HG02840 (cell line): ENCODE measurements around the gene FSCN2.

Source experiments
- ATAC-seq: cut with Tn5 transposase; IDR thresholded peaks from one replicate; pipeline ENCODE4 v1.9.1; 2021; ENCODE audit warnings: mild to moderate bottlenecking, moderate library complexity, moderate number of reproducible peaks; ENCODE audit not compliant: unreplicated experiment, low FRiP score

The FSCN2 gene

DNA sequence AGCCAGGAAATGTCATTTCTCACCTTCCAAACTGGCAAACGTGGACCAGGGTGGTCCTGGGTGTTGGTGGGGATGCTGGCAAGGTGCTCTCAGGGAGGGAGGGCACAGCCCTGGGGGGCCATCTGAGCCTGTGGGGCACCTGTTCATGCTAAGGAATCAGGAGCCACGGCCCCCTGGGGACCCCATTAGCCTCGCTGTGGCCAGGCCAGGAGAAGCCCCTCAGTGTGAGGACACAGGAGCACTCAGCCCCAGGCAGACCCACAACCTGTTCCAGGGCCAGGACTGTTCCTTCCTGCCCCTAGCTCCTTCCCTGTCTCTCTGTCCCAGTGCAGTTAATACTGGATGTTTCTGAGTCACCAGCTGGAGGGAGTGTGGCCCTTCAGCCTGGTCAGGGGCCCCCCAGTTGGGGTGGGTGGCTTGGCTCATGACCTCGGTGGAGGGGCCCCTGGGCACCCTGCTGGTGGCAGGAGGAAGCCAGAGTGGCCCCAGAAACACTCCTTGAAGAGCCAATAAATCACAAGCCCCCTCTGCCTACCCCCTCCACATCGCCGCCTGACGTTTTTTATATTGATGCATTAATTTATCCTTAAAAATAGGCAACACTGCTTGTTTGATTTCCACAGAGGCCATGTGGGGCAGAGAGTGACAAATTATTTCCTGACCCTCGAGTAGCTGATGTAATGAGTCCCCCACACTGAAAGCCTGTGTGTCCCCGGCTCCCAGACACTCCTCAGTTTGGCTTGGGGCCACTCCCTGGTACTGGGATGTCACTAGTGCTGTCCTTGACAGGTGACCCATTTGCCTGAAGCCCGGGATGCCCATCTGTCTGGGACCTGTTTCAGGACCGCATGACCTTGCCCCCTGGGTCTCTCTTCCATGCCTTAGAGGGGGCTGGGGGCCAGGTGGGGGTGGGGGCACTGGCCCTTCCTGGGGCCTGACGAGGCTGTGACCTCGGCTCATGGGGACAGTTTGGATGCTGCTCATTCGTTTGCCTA lies 37.9 kb upstream of the FSCN2 start:
- ATAC-seq: no peak

DNA sequence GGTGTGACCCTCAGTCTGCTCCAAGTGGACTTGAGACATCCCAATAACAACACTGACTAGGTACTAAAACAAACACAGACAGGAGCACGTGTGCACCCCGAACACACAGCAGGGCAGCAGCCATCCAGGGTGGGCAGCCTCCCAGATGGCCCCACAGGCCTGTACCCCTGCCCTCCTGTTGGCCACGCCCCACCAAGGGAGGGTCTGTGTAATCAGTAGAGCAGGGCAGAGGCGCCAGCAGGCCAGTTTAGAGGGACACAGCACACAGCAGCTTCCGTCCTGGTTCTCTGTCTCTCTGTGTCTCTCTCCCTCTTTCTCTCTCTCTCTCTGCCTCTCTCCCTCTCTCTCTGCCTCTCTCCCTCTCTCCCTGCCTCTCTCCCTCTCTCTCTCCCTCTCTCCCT lies 37.0 kb upstream of the FSCN2 start:
- no peak for ATAC-seq

DNA sequence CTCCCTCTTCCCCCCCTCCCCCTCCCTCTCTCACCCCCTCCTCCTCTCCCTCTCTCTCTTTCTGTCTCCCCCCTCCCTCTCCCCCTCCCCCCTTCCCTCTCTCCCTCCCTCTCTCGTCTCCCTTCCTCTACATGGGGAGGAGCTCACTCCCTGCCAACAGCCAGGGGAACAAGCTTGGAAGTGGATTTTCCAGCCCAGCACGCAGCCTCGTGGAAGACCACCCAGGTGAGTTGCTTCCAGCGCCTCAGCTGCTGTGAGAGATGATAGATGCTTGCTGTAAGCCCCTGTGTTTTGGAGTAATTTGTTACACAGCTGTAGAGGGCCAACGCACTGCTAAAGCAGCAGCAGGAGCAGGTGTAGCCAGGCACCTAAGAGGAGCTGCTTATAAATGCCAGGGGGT lies 36.4 kb upstream of the FSCN2 start:
- ATAC-seq: no peak

DNA sequence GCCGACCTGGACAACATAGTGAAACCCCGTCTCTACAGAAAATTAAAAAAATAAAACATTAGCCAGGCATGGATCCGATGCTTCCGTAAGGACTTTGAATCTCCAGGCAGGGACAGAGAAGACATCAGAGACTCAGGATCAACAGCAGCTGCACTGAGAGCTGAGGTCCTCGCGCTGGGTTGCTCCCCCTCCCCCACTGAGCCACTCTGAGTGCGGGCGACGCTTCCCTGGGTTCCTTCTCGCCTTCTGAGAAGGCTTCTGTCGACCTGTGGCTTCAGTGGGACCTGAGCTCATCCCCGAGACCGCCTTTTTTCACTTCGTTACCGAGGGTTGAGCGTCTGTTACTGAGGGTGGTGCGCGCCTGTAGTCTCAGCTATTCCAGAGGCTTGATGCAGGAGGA lies 36.0 kb upstream of the FSCN2 start:
- ATAC-seq: no peak

DNA sequence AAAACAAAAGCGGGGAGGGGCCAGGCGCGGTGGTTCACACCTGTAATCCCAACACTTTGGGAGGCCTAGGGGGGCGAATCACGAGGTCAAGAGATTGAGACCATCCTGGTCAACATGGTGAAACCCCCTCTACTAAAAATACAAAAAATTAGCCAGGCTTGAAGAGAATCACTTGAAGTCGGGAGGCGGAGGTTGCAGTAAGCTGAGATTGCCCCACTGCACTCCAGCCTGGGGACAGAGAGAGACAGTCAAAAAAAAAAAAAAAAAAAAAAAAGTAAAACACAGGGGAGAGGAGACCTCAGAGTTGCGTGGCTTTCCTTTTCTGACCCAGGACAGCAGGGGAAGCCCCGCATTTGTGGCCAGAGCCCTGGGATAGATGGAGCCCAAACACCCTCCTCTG lies 35.5 kb upstream of the FSCN2 start:
- no peak for ATAC-seq

DNA sequence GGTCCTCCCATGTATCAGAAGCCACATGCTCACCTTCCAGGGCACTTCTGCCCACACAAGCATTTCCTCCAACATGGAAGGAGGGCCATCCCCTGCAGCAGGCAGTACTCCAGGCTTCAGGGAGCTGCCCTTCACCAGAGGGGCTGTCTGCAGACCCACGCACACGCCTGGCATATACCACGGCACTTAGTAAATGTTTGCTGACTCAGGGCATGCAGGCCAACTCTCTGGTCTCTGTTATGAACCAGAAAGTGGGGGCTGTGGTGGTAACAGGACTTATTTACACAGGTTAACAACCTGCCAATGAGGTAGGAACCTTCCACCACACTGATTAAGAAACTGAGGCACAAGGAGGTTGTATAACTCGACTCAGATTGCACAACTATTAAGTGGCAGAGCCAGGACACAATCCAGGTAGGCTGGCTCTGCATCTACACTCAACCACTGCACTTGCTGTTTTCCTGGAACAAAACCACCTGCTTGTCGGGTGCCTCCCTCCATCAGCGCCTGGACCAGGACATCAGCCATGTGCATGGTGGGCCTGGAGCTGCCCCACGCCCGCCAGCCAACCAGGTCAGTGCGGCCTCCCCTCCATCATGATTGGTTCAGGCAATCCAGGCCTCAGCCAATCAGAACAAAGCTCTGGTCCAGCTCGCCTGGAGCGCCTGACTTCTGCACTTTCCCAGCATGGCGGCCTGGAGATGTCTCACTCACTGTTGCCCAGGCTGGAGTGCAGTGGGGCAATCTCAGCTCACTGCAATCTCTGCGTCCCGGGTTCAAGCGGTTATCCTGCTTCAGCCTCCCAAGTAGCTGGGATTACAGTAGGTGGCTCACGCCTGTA lies 34.8 kb upstream of the FSCN2 start:
- no peak for ATAC-seq

DNA sequence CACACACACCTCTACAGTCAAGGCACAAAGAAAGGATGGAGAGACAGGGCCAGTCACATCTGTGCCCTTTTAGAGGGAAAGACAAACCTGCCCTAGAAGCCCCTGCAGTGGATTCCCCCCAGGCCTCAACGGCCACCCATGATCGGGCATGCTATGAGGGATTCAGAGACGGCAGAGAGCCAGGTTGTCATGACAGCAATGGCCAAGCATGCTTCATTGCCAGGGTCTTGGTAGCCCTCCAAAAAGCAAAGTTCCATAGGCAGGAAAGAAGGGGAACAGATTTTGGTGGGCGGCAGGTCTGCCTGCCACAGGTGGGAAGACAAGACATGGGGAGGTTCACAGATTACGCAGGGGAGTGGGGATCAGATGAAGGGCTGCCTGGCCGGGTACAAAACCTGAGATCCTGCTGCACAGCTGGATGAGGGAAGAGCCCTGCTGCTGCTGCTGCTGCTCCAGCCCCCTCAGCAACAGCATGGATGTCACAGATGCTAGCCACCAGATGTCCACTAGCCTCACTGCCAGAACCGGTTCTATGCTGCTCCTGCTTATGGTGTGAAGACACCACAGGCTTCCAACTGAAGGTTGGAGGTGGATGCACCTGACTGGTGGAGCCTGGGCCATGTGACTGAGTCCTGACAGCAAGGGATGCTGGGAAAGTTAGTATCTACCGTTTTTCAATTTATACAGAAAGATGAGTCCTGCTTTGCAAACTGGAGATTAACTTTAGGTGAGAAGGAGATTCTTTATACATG lies 33.4 kb upstream of the FSCN2 start:
- no peak for ATAC-seq

DNA sequence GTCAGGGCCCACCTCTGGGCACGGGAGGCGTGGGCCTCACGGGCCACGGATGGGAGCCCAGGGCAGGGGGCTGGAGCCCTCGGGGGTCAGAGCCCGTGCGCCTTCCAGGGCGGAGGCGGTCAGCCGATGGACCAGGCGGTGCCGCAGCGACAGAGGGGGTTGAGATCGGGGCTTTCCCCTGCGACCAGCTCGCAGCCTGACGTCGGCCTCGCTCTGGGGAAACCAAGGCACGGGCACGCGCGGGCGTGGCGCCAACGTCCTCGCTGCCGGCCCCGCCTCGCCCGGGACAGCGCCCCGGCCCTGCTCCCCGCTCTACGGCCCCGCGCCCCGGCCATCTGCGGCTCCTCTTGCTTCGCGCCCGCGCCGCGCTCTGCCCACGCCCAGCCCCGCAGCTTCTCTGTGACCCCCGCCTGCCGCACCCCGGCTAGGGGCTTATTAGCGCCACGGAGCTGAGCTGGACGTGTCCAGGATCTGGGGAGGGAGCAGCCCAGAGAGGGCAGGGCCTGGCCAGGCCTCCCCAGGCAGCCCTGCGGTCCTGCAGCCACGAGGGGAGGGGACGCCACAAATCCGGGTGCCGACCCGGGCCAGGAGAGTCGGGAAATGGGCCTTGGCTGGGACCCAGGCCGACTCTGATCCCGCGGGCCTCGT lies 29.1 kb upstream of the FSCN2 start:
- no peak for ATAC-seq

DNA sequence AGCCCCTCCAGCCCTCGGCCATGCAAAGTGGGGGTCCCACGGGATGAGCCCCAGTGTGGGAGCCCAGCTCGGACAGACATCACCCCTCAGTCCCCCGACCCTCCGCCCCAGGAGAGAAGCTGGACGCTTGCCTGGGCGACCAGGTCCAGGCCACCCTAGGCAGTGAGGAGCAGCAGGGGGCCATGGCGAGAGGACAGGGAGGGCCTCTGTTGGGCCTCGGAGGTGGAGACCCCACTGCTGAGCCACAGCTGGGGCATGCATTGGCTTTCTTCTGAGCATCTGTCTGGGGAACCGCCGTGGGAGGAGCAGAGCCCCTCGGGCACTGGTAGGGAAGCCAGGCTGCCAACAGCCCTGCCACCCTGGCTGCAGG lies 28.6 kb upstream of the FSCN2 start:
- ATAC-seq: no peak

DNA sequence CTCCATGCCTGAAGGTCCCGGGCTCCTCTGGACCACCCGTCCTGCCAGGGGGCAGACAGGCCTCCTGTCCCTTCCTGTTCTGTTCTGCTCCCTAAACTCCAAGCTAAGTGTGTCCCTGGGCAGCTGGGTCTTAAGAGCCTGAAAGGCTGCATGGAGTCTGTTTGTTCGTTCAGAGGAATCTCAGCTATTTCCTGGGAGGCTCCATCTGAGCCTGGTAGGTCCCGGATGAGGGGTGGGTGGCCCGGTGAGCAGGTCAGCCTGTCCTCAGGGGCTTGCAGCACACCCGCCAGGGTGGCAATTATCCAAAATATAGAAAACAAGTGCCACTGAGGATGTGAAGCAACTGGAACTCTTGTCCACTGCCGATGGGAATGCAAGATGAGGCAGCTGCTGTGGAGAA lies 28.1 kb upstream of the FSCN2 start:
- no peak for ATAC-seq

DNA sequence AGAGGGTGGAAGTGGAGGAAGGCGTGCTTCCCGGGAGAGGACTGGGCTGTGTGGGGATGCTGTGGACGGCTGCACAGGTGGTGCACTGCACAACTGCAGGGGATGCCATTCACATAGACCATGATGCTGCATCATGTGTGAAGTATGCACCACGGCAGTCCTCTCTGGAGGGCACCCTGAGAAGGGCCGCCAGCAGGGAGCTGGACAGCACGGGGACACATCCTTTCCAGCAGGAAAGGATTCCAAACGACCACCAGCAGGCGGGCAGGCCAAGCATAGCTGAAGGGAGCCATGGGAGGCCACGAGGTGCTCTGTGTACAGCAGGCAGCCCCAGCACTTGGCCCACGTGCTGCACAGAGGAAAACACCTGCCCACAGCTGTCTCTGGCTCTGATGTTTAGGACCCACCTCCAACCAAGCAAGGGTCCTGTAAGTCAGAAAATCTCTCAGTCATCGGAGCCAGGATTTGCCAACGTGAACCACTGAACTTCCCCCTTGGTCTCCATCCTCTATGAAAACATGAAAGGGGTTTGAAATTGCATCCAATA lies 25.6 kb upstream of the FSCN2 start:
- ATAC-seq: no peak

DNA sequence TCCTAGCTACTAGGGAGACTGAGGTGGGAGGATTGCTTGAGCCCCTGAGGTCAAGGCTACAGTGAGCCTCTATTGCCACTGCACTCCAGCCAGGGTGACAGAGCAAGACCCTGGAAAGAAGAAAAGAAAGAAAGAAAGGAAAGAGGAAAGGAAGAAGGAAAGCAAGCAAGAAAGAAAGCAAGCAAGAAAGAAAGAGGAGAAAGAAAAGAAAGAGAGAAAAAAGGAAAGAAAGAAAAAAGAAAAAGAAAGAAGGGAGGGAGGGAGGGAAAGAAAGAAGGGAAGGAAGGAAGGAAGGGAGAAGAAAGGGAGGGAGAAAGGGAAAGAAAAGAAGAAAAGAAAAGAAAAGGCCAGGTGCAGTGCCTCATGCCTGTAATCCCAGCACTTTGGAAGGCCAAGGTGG lies 24.6 kb upstream of the FSCN2 start:
- no peak for ATAC-seq

DNA sequence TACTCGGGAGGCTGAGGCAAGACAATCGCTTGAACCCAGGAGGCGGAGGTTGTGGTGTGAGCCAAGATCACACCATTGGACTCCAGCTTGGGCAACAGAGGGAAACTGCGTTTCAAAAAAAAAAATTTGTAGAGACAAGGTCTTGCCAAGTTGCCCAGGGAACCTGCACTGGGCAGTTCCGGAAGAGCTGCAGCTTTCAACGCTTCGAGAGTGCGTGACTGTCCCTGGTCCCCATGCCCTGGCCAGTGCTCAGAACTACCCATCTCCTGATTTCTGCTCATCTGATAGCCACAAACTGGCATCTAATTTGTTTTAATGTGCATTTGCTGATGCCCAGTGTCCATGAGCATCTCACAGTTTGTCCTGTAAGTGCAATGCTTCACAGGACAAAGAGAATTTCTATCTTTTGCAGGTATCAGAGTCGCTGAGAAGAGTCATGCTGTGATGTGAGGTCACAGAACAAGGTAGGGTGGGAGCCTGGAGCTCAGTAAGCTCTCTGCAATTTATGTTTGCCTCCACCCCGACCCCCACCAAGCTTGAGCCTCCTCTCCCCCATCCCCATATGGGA lies 19.5 kb upstream of the FSCN2 start:
- ATAC-seq: no peak

DNA sequence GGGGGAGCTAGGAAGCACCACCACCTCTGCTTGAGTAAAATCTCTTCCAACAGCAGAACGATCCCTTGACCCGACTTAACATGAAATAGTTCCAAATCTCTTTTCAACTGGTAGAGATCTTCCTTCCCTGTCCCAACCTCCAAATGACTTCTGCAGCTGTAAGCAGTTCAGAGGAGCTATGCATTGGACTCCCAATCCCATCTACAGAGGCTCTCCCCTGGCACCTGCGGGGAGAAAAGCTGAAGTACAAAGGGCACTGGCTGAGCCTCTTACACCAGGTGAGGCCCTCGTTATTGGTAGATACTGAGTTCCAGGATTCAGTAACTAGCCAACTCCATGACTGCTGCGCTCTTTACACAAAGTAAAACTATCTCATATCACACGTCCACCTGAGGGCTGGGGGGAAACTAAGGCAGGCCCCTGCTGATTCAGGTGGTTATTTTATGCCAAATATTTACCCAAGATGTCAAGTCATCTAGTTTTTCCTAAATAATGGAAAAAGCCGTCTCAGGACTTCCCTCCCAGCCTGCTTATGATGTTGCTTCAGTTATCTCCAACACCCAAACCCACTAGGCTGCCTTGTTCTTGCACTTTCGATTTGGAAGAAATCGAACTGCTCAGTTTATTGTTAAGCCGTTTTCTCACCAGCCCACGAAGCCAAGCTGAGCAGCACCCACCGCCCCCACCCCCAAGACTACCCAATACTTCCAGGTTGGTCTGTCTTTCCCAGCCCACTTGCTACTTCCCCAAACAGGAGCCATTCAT lies 18.8 kb upstream of the FSCN2 start:
- no peak for ATAC-seq

DNA sequence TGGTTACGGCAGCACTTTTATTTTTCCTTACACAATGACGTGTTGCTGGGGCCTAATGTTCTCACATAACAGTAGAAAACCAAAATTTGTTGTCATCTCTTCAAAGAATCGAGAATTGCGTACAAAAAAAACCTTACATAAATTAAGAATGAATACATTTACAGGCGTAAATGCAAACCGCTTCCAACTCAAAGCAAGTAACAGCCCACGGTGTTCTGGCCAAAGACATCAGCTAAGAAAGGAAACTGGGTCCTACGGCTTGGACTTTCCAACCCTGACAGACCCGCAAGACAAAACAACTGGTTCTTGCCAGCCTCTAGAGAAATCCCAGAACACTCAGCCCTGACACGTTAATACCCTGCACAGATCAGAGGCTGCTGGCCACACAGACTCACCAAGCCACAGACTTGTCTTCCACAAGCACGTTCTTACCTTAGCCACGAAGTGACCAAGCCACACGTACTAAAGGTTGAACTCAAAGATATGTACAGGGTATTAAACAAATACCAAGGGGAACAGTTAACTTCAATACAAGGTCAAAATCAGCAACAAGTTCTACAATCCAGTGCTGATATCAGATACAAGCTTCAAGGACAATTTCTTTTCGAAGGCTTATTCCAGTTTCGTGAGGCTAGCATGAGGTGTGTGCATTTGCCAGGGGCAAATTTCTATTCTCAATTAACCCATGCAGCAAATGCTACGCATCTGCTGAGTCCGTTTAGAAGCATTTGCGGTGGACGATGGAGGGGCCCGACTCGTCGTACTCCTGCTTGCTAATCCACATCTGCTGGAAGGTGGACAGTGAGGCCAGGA lies 18.0 kb upstream of the FSCN2 start:
- no peak for ATAC-seq

DNA sequence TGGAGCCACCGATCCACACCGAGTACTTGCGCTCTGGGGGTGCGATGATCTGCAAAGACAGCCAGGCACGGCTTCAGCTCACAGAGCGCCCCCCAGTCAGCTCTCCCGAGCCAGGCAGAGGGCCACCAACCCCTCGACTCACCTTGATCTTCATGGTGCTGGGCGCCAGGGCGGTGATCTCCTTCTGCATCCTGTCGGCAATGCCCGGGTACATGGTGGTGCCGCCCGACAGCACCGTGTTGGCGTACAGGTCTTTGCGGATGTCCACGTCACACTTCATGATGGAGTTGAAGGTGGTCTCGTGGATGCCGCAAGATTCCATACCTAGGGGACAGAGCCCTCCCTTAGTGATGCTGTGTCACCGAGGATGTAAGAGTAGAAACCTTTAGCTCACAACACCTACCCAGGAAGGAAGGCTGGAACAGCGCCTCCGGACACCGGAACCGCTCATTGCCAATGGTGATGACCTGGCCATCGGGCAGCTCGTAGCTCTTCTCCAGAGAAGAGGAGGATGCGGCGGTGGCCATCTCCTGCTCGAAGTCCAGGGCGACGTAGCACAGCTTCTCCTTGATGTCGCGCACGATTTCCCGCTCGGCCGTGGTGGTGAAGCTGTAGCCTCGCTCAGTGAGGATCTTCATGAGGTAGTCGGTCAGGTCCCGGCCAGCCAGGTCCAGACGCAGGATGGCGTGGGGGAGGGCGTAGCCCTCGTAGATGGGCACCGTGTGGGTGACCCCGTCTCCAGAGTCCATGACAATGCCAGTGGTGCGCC lies 17.2 kb upstream of the FSCN2 start:
- no peak for ATAC-seq

DNA sequence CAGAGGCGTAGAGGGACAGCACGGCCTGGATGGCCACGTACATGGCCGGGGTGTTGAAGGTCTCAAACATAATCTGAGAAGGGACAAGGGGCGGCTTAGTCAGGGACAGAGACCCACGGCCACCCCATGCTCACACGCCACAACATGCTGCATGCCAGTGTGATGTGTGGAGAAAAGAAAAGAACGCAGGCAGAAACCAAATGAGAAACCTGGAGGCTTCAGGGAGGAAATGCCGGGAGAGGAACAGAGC lies 16.7 kb upstream of the FSCN2 start:
- ATAC-seq: no peak
